Peyer's patch (tissue), 4 donors: ENCODE measurements around the gene ADCY3.

Experiments used
- POLR2A ChIP-seq, 2 donors: fragments of 450-650 bp; IDR thresholded peaks; one replicate each; pipeline ENCODE4 v1.5.1; 2017; ENCODE audit warnings: antibody characterized with exemption in 2 of 2, mild to moderate bottlenecking in 2 of 2, moderate library complexity in 2 of 2
- TF ChIP-seq, protein P1 (sequence below), 6 experiments: fragments of 450-650 bp in 4 of 6; fragments of 200-600 bp in 2 of 6; sonication (generic) in 1 of 6; IDR thresholded peaks; one replicate each; pipeline ENCODE4 v1.5.1; 2017 to 2019; ENCODE audit warnings: antibody characterized with exemption in 6 of 6, mild to moderate bottlenecking in 3 of 6, moderate library complexity in 1 of 6

DNA sequence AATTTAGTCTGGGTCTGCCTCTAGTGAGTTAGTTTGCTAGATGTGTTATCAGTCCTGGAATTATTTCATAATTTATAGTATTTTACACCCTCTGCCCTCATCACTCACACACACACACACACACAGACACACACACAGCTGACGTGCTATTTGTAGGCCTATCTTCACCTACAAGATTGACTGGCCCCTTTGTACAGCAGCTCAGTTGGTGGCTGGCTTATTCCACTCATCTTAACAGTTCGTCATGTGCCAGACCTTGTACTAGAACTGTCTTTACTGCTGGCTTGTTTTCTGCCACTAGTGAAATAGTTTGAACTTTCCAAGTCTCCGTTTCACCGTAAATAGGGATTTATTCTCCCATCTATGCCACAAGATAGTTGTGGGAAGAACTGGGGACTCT, 105.5 kb downstream of the ADCY3 start:
- TF ChIP-seq, protein P1, sequence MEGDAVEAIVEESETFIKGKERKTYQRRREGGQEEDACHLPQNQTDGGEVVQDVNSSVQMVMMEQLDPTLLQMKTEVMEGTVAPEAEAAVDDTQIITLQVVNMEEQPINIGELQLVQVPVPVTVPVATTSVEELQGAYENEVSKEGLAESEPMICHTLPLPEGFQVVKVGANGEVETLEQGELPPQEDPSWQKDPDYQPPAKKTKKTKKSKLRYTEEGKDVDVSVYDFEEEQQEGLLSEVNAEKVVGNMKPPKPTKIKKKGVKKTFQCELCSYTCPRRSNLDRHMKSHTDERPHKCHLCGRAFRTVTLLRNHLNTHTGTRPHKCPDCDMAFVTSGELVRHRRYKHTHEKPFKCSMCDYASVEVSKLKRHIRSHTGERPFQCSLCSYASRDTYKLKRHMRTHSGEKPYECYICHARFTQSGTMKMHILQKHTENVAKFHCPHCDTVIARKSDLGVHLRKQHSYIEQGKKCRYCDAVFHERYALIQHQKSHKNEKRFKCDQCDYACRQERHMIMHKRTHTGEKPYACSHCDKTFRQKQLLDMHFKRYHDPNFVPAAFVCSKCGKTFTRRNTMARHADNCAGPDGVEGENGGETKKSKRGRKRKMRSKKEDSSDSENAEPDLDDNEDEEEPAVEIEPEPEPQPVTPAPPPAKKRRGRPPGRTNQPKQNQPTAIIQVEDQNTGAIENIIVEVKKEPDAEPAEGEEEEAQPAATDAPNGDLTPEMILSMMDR (IDR thresholded peaks at IDR 0.05), result no peak
- no peak for TF ChIP-seq POLR2A (IDR thresholded peaks at IDR 0.05)
